Measurements from ENCODE around the gene NTPCR. TPM values are rescaled to one million over a fixed set of nuclear protein-coding genes. Genes with fewer than 3 reads are reported as not detected.

The NTPCR gene
- total and polyA plus RNA-seq, 2 donors (not counting 3 experiments of a cell fraction or from before 2014, with no cell fraction given), result 13.2 to 35.3 TPM

DNA sequence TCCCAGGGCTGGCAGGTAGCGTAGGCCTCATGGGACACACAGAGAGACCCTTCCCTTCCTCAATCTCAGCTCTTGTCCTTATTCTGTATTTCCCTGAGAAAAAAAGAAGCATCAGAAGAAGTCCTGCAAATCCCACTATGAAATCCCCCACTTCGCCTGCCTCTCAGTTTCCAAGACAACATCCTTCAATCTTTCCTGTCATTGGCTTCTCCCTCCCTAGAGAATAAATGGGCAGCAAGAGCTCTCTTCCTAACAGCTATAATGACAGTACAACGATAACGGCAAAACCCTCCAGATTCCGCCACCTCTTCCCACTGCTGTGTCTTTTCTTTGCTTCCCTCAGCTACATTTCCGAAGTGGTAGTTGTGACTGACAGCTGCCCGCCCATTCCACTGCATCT is 41.6 kb upstream of the NTPCR start:
- FAIRE-seq (no peak), DNase-seq (ENCODE audit: low read depth, low spot score) (no peak)
- Histone ChIP-seq H3K27me3 (ENCODE audit: control insufficient read depth in 2 of 2, insufficient read depth in 2 of 2, low read length in 2 of 2) (peaks cover 0 to 3% of the 10 kb centered on the region in 2 experiments), H3K4me1 (ENCODE audit: control insufficient read depth, extremely low read depth, insufficient read depth, low read length) (no peaks in the 10 kb centered on the region), H3K9me1 (replicated peaks; ENCODE audit: control insufficient read depth, extremely low read depth, insufficient read depth, low read length) (no peaks in the 10 kb centered on the region), H3K27ac (ENCODE audit: insufficient read depth, low read depth, low read length) (no peak overlapping the region), H3K79me2 (ENCODE audit: control insufficient read depth, insufficient read depth, low read length) (no peaks in the 10 kb centered on the region), H3K4me2 (ENCODE audit: insufficient read depth, low read length) (no peak overlapping the region), H3K9me3 (replicated peaks; ENCODE audit: control insufficient read depth, insufficient read depth, low read length) (no peaks in the 10 kb centered on the region), H3K36me3 (ENCODE audit: control insufficient read depth in 2 of 2, extremely low read depth in 1 of 2, insufficient read depth in 2 of 2, low read length in 2 of 2) (no peaks in the 10 kb centered on the region), H3K4me3 (replicated peaks in 1 of 3; ENCODE audit: insufficient read depth in 1 of 3, low read depth in 1 of 3, low read length in 3 of 3) (no peak overlapping the region), H2AFZ (ENCODE audit: low read depth, low read length) (no peak overlapping the region), H4K20me1 (replicated peaks; ENCODE audit: control insufficient read depth, extremely low read depth, insufficient read depth, low read length) (no peaks in the 10 kb centered on the region), H3K9ac (replicated peaks; ENCODE audit: extremely low read depth, insufficient read depth, low read length) (no peak overlapping the region)
- ChIA-PET CTCF (no interaction called here), POLR2A (no interaction called here)
- dilution Hi-C loops (cut with MboI; ENCODE audit: extremely low pct_ligation_motif_present, low sequenced_read_pairs), result no loop called here
- BruUV-seq (replicated peaks), result no TSS peak
- intact Hi-C loops (cut with micrococcal nuclease), result no loop called here
- TF ChIP-seq MAX (IDR thresholded peaks at IDR 0.05; ENCODE audit: insufficient read depth, insufficient read length) (no peak), FOS (IDR thresholded peaks at IDR 0.05; ENCODE audit: borderline replicate concordance, insufficient read depth, low read length) (no peak), POLR2AphosphoS5 (IDR thresholded peaks at IDR 0.05; ENCODE audit: insufficient read depth, low read depth, low read length) (no peak), POLR2A (IDR thresholded peaks at IDR 0.05; ENCODE audit: low read depth, low read length) (no peak), JUN (IDR thresholded peaks at IDR 0.05; ENCODE audit: borderline replicate concordance, insufficient read depth, insufficient read length, low read depth) (no peak), GATA2 (IDR thresholded peaks at IDR 0.05; ENCODE audit: insufficient read depth, insufficient read length, low read depth, low read length) (no peak), EZH2 (IDR thresholded peaks at IDR 0.05; ENCODE audit: borderline replicate concordance, low read depth, low read length, severe bottlenecking) (no peak), MYC (IDR thresholded peaks at IDR 0.05; ENCODE audit: low read depth, low read length) (no peak)
- TF ChIP-seq, protein P1, sequence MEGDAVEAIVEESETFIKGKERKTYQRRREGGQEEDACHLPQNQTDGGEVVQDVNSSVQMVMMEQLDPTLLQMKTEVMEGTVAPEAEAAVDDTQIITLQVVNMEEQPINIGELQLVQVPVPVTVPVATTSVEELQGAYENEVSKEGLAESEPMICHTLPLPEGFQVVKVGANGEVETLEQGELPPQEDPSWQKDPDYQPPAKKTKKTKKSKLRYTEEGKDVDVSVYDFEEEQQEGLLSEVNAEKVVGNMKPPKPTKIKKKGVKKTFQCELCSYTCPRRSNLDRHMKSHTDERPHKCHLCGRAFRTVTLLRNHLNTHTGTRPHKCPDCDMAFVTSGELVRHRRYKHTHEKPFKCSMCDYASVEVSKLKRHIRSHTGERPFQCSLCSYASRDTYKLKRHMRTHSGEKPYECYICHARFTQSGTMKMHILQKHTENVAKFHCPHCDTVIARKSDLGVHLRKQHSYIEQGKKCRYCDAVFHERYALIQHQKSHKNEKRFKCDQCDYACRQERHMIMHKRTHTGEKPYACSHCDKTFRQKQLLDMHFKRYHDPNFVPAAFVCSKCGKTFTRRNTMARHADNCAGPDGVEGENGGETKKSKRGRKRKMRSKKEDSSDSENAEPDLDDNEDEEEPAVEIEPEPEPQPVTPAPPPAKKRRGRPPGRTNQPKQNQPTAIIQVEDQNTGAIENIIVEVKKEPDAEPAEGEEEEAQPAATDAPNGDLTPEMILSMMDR (IDR thresholded peaks at IDR 0.05; ENCODE audit: extremely low read depth in 1 of 2, insufficient read depth in 1 of 2, low read depth in 1 of 2, low read length in 2 of 2), result no peak
